ENCODE results near the gene TCEAL1. TPM values are rescaled to one million over a fixed set of nuclear protein-coding genes. Genes with fewer than 3 reads are reported as not detected.
"Not testable (repeated sequence)": the region's sequence is repeated elsewhere in the genome, so short reads cannot be mapped to it uniquely, and the experiment has no call there.

The TCEAL1 gene
- total RNA-seq, 1 donor from 2014 or later = 13.3 TPM

- H3K4me3 ChIP-seq (ENCODE audit: low read depth, low read length) = peak overlapping the region; percentile 51
- TF ChIP-seq CTCF (IDR thresholded peaks at IDR 0.05; ENCODE audit: insufficient read depth, low read length, poor library complexity, severe bottlenecking) = no peak
- H3K36me3 ChIP-seq (ENCODE audit: control insufficient read depth, insufficient read depth, low read length) = no peaks in the 10 kb centered on the region
- DNase-seq (ENCODE audit: low read depth) = no peak
- no peaks in the 10 kb centered on the region for H3K27me3 ChIP-seq (ENCODE audit: control insufficient read depth, insufficient read depth, low read length)
Observed at GRCh38 chrX:103630171-103630511, 1.4 kb downstream of the TCEAL1 start.

DNA sequence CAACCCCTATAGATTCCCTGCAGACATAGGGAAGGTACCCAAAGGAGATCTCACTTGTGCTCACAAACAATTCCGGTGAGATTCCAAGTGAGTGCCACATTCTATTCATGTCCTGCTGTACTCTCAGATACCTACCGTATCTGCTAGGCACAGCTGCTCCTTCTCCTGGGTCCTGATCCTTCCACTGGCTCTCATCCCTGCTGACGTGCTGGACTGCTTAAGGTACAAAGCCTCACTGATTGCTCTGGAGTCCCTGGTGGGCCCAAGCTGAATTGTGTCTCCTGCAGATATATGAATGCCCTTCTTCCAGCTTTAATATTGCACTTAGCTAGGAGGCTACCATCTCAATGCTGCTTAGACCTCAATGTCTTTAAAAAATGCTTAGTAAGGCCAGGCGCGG lies 2.4 kb downstream of the TCEAL1 start:
- DNase-seq (ENCODE audit: low read depth) = no peak
- Histone ChIP-seq H3K4me3 (ENCODE audit: low read depth, low read length) (no peak overlapping the region), H3K36me3 (ENCODE audit: control insufficient read depth, insufficient read depth, low read length) (no peaks in the 10 kb centered on the region), H3K27me3 (ENCODE audit: control insufficient read depth, insufficient read depth, low read length) (no peaks in the 10 kb centered on the region)
- no peak for TF ChIP-seq CTCF (IDR thresholded peaks at IDR 0.05; ENCODE audit: insufficient read depth, low read length, poor library complexity, severe bottlenecking)

GRCh38 chrX:103635436-103635835 lies 6.7 kb downstream of the TCEAL1 start:
- Histone ChIP-seq H3K36me3 (ENCODE audit: control insufficient read depth, insufficient read depth, low read length) (no peaks in the 10 kb centered on the region), H3K4me3 (ENCODE audit: low read depth, low read length) (no peak overlapping the region), H3K27me3 (ENCODE audit: control insufficient read depth, insufficient read depth, low read length) (no peaks in the 10 kb centered on the region)
- TF ChIP-seq CTCF (IDR thresholded peaks at IDR 0.05; ENCODE audit: insufficient read depth, low read length, poor library complexity, severe bottlenecking) = no peak
- no peak for DNase-seq (ENCODE audit: low read depth)

- no peak for TF ChIP-seq CTCF (IDR thresholded peaks at IDR 0.05; ENCODE audit: insufficient read depth, low read length, poor library complexity, severe bottlenecking)
- Histone ChIP-seq H3K27me3 (ENCODE audit: control insufficient read depth, insufficient read depth, low read length) (no peaks in the 10 kb centered on the region), H3K4me3 (ENCODE audit: low read depth, low read length) (no peak overlapping the region), H3K36me3 (ENCODE audit: control insufficient read depth, insufficient read depth, low read length) (no peaks in the 10 kb centered on the region)
- no peak for DNase-seq (ENCODE audit: low read depth)
Observed at GRCh38 chrX:103637604-103638338, 9.0 kb downstream of the TCEAL1 start.

GRCh38 chrX:103638479-103639346 lies 9.9 kb downstream of the TCEAL1 start:
- H3K27me3 ChIP-seq (ENCODE audit: control insufficient read depth, insufficient read depth, low read length); DNase-seq (ENCODE audit: low read depth); H3K4me3 ChIP-seq (ENCODE audit: low read depth, low read length); H3K36me3 ChIP-seq (ENCODE audit: control insufficient read depth, insufficient read depth, low read length): not testable (repeated sequence)

- H3K27me3 ChIP-seq (ENCODE audit: control insufficient read depth, insufficient read depth, low read length) = no peaks in the 10 kb centered on the region
- TF ChIP-seq CTCF (IDR thresholded peaks at IDR 0.05; ENCODE audit: insufficient read depth, low read length, poor library complexity, severe bottlenecking) = no peak
- H3K4me3 ChIP-seq (ENCODE audit: low read depth, low read length) = no peak overlapping the region
- DNase-seq (ENCODE audit: low read depth) = no peak
- H3K36me3 ChIP-seq (ENCODE audit: control insufficient read depth, insufficient read depth, low read length) = no peaks in the 10 kb centered on the region
Observed at GRCh38 chrX:103640401-103641155, 11.8 kb downstream of the TCEAL1 start.
